ENCODE results near the gene MEX3A. TPM values are rescaled to one million over a fixed set of nuclear protein-coding genes. Genes with fewer than 3 reads are reported as not detected.
A peak's percentile ranks its signal among the peaks of the same experiment; 100 is the strongest.

Gene MEX3A
- total and polyA plus RNA-seq, 2 experiments from 2014 or later: 18.5 to 38.1 TPM

DNA sequence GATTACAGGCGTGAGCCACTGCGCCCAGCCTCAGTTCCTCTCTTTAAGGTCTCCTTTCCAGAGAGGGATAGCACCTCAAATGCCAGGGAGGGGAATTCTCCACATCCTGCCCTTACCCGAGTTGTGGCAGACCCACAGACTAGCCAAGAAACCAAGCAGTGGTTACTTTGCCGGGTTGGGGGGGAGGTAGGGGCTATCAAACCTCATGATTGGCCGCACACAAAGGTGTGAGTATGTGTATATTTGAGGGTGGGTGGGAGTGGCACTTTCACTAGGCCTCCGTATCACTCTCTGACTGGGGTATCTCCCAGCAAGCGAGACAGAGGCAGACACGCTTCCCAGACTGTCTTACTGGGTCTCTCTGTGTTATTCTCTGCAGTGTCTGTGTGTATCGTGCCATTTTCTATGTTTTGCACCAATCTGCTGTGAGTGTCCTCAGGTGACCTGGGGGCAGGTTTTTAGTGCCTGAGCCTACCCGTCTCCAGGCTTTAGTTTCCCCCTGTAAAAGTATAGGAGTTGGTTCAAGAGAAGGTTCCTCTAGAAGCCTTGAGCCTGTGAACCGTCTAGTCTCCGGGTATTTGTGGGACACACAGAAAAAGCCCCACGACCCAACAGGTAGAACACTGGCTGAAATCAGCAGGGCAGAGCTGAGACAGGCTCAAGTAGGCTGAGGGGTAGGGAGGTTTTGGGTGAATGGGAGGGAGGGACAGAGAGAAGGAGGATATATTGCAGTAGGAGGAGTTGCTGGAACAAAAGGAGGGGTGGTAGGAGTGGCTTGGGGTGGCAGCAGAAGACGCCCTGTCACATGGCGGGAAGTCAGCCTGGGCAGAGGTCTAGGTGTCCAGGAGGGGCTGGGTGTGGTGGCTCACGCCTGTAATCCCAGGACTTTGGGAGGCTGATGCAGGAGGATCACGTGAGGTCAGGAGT, 42.6 kb upstream of the MEX3A start:
- Mint-ChIP-seq H3K4me3 (no peak overlapping the region; the same call in 2 of the 3 replicates), H3K27me3 (ENCODE audit: insufficient read depth, low read depth, poor library complexity) (peaks cover 40% of the 10 kb centered on the region), H3K4me1 (peaks cover 70% of the 10 kb centered on the region), H3K27ac (peak overlapping the region; percentile 94), H3K36me3 (ENCODE audit: low read depth) (no peaks in the 10 kb centered on the region; the same call in 2 of the 3 replicates), H3K9me3 (no peaks in the 10 kb centered on the region; the same call in 2 of the 3 replicates)
- Histone ChIP-seq H3K27ac (ENCODE audit: low read depth) (peak overlapping the region; percentile 93), H4K20me1 (replicated peaks; ENCODE audit: insufficient read depth) (no peaks in the 10 kb centered on the region), H3K4me2 (peak overlapping the region; percentile 69; the same call in 1 of the 2 replicates), H3K4me3 (no peak overlapping the region), H3F3A (replicated peaks; ENCODE audit: low read depth) (peaks cover 6% of the 10 kb centered on the region; the same call in 1 of the 2 replicates), H3K27me3 (ENCODE audit: insufficient read depth) (no peaks in the 10 kb centered on the region), H3K36me3 (ENCODE audit: insufficient read depth) (no peaks in the 10 kb centered on the region; the same call in 1 of the 2 replicates), H3K4me1 (ENCODE audit: insufficient read depth) (peaks cover 56% of the 10 kb centered on the region), H3K9me2 (ENCODE audit: insufficient read depth) (no peaks in the 10 kb centered on the region), H2AFZ (no peak overlapping the region), H3K79me2 (replicated peaks; ENCODE audit: insufficient read depth) (peaks cover 10% of the 10 kb centered on the region)
- peak; percentile 54 for DNase-seq (ENCODE audit: low spot score)
- ATAC-seq: no peak; the same call in 2 of the 3 replicates
- TF ChIP-seq, protein P1, sequence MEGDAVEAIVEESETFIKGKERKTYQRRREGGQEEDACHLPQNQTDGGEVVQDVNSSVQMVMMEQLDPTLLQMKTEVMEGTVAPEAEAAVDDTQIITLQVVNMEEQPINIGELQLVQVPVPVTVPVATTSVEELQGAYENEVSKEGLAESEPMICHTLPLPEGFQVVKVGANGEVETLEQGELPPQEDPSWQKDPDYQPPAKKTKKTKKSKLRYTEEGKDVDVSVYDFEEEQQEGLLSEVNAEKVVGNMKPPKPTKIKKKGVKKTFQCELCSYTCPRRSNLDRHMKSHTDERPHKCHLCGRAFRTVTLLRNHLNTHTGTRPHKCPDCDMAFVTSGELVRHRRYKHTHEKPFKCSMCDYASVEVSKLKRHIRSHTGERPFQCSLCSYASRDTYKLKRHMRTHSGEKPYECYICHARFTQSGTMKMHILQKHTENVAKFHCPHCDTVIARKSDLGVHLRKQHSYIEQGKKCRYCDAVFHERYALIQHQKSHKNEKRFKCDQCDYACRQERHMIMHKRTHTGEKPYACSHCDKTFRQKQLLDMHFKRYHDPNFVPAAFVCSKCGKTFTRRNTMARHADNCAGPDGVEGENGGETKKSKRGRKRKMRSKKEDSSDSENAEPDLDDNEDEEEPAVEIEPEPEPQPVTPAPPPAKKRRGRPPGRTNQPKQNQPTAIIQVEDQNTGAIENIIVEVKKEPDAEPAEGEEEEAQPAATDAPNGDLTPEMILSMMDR (conservative IDR thresholded peaks at IDR 0.05; ENCODE audit: low read depth in 2 of 2): no peak
- TF ChIP-seq NANOG (IDR thresholded peaks at IDR 0.05; ENCODE audit: borderline replicate concordance) (no peak), CREB1 (CRISPR knock-in tag; IDR thresholded peaks at IDR 0.05; ENCODE audit: low read depth) (no peak), STAT1 (IDR thresholded peaks at IDR 0.05; ENCODE audit: unreplicated experiment) (no peak), POLR2AphosphoS5 (IDR thresholded peaks at IDR 0.05; ENCODE audit: low read depth) (no peak), JUNB (IDR thresholded peaks at IDR 0.05; ENCODE audit: unreplicated experiment) (no peak), ZNF331 (CRISPR knock-in tag; IDR thresholded peaks at IDR 0.05; ENCODE audit: low read depth) (no peak), ZNF114 (CRISPR knock-in tag; IDR thresholded peaks at IDR 0.05) (no peak), EZH2 (IDR thresholded peaks at IDR 0.05; ENCODE audit: low read depth, unreplicated experiment) (no peak)
- TF ChIP-seq, protein P2, sequence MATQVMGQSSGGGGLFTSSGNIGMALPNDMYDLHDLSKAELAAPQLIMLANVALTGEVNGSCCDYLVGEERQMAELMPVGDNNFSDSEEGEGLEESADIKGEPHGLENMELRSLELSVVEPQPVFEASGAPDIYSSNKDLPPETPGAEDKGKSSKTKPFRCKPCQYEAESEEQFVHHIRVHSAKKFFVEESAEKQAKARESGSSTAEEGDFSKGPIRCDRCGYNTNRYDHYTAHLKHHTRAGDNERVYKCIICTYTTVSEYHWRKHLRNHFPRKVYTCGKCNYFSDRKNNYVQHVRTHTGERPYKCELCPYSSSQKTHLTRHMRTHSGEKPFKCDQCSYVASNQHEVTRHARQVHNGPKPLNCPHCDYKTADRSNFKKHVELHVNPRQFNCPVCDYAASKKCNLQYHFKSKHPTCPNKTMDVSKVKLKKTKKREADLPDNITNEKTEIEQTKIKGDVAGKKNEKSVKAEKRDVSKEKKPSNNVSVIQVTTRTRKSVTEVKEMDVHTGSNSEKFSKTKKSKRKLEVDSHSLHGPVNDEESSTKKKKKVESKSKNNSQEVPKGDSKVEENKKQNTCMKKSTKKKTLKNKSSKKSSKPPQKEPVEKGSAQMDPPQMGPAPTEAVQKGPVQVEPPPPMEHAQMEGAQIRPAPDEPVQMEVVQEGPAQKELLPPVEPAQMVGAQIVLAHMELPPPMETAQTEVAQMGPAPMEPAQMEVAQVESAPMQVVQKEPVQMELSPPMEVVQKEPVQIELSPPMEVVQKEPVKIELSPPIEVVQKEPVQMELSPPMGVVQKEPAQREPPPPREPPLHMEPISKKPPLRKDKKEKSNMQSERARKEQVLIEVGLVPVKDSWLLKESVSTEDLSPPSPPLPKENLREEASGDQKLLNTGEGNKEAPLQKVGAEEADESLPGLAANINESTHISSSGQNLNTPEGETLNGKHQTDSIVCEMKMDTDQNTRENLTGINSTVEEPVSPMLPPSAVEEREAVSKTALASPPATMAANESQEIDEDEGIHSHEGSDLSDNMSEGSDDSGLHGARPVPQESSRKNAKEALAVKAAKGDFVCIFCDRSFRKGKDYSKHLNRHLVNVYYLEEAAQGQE (IDR thresholded peaks at IDR 0.05; ENCODE audit: unreplicated experiment): no peak
- TF ChIP-seq, protein P3, sequence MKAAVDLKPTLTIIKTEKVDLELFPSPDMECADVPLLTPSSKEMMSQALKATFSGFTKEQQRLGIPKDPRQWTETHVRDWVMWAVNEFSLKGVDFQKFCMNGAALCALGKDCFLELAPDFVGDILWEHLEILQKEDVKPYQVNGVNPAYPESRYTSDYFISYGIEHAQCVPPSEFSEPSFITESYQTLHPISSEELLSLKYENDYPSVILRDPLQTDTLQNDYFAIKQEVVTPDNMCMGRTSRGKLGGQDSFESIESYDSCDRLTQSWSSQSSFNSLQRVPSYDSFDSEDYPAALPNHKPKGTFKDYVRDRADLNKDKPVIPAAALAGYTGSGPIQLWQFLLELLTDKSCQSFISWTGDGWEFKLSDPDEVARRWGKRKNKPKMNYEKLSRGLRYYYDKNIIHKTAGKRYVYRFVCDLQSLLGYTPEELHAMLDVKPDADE (IDR thresholded peaks at IDR 0.05): no peak
